ENCODE results near the gene PRKCH.

DNA sequence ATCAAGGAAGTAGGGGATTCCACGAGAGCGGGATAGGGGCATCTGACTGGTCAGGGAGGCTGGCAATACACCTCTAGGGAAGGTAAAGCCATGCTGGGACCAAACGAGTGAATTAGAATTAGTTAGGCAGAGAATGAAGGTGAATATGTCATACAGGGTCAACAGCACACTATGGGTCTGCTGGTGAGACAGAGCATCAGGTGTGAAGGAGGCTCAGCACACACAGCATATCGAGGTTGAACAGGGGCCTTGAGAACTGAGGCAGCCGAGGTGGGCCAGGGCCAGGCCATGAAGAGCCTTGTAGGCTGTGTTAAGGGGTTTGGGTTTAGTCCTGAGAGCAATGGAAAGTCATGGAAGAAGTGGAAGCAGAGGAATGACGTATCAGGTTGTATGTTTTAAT is 137.8 kb downstream of the PRKCH start:
- TF ChIP-seq, protein P1, sequence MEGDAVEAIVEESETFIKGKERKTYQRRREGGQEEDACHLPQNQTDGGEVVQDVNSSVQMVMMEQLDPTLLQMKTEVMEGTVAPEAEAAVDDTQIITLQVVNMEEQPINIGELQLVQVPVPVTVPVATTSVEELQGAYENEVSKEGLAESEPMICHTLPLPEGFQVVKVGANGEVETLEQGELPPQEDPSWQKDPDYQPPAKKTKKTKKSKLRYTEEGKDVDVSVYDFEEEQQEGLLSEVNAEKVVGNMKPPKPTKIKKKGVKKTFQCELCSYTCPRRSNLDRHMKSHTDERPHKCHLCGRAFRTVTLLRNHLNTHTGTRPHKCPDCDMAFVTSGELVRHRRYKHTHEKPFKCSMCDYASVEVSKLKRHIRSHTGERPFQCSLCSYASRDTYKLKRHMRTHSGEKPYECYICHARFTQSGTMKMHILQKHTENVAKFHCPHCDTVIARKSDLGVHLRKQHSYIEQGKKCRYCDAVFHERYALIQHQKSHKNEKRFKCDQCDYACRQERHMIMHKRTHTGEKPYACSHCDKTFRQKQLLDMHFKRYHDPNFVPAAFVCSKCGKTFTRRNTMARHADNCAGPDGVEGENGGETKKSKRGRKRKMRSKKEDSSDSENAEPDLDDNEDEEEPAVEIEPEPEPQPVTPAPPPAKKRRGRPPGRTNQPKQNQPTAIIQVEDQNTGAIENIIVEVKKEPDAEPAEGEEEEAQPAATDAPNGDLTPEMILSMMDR (IDR thresholded peaks at IDR 0.05), result no peak
- no peak for TF ChIP-seq POLR2A (IDR thresholded peaks at IDR 0.05)
- TF ChIP-seq EP300 (IDR thresholded peaks at IDR 0.05), result no peak
- no peak for TF ChIP-seq POLR2AphosphoS5 (IDR thresholded peaks at IDR 0.05)
